Measurements from ENCODE around the gene MOB2. TPM values are rescaled to one million over a fixed set of nuclear protein-coding genes. Genes with fewer than 3 reads are reported as not detected.

MOB2 gene
- total RNA-seq, 2 experiments from 2014 or later, result 15.3 TPM

DNA sequence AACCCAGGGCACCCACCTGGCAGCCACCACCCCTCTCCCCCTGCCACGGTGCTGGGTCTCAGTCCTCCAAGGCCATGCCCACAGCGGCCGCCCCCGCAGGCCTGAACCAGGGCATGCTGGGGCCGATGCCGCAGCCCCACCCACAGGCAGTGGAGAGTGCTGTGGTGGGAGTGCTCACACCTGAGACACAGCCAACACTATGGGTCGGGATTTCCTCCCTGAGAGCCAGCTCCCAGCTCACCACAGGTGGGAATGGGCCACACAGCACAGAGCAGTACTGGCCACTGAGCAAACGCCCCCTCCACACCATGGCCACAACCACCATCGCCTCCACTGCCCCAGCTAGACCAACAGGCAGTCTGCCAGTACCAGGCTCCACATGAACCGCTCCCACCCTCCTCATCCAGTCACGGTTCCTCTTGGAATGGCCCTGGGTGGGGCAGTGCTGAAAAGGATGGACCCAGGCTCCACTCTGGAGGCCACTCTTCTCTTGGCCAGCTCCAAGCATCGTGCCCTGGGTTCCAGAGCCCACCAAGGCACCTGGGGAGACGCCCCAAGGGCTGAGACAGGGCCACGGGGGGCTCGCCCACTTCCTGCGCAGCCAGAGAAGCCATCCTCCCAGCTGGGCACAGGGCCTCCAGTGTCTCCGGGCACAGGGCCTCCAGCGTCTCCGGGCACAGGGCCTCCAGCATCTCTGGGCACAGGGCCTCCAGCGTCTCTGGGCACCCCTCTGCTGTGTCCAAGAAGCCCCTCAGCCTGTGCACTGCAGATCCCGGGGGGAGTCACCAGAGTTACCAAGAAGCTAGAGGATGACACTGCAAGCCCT is 14.2 kb downstream of the MOB2 start:
- ChIA-PET POLR2A (no interaction called here), CTCF (no interaction called here)
- H3K36me3 Mint-ChIP-seq (ENCODE audit: low read depth), result peaks cover 5% of the 10 kb centered on the region
- H3K4me3 Mint-ChIP-seq, result no peak overlapping the region
- intact Hi-C loops (cut with DNase I, micrococcal nuclease), result no loop called here
- no peaks in the 10 kb centered on the region for H3K27me3 Mint-ChIP-seq
- H3K27ac Mint-ChIP-seq, result no peak overlapping the region
- H3K4me1 Mint-ChIP-seq, result no peaks in the 10 kb centered on the region
- no peaks in the 10 kb centered on the region for H3K9me3 Mint-ChIP-seq (ENCODE audit: low read depth)
- ATAC-seq, result no peak
- no peak for DNase-seq

DNA sequence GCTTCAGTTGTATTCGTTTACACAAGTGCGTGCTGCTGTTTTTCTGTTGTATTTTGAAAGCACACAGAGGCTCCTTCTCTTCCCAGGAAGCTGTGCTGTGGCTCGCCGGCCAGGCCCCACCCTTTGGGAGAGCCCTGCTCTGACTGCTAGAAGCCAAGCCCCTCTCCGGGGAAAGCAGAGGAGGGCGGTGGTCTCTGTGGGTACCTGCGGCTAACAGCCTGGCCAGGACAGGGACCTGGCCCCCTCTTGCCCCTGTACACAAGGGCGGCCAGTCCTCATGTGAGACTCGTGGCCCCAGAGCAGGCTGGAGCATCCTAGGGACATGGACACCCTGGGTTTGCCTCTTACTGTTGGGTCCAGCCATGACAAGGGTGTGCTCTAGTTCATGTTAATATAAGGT is 14.8 kb downstream of the MOB2 start:
- ATAC-seq (no peak), DNase-seq (no peak)
- intact Hi-C loops (cut with DNase I, micrococcal nuclease), result no loop called here
- CTCF ChIA-PET, result no interaction called here
- POLR2A ChIA-PET, result no interaction called here
- H3K36me3 Mint-ChIP-seq (ENCODE audit: low read depth), result peaks cover 5% of the 10 kb centered on the region
- no peaks in the 10 kb centered on the region for H3K27me3 Mint-ChIP-seq
- H3K27ac Mint-ChIP-seq, result no peak overlapping the region
- H3K4me3 Mint-ChIP-seq, result no peak overlapping the region
- H3K4me1 Mint-ChIP-seq, result no peaks in the 10 kb centered on the region
- H3K9me3 Mint-ChIP-seq (ENCODE audit: low read depth), result no peaks in the 10 kb centered on the region

GRCh38 chr11:1470681-1471611 is 15.6 kb downstream of the MOB2 start:
- CTCF ChIA-PET, result no interaction called here

DNA sequence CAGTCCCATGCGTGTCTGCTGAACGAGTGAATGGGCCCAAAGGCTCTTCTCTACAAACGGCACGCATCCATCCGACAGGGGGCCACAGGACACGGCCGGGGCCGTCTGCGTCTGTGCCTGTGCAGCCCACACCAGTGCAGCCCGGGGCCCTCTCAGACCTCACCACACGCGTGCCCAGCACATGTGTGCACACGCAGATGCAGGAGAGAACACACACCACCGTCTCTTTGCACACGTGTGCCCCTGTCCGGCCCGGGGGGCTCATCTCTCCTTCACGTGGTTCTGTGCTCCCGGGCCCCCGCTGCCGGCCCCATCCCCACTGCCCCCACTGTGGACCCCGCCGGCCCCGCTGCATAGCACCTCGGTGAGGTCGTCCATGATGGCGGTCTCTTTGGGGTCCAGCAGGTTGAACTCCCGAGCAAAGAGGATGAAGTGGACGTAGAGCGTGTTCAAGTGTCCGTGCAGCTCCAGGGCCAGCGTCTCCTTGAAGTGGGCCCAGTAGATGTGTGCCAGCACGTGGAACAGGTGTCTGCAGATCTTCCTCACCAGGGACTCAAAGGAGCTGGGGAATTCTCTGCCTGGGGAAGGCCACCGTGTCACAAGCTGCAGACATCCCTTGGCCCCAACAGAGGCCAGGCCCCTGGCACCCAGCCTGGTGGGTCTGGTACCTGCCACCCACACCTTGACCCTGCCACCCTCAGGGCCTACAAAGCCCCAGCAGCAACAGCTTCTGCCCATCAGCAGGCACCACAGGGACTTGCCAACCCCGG is 16.5 kb downstream of the MOB2 start:
- Mint-ChIP-seq H3K27ac (no peak overlapping the region), H3K36me3 (ENCODE audit: low read depth) (peaks cover 11% of the 10 kb centered on the region), H3K4me1 (no peaks in the 10 kb centered on the region), H3K27me3 (no peaks in the 10 kb centered on the region), H3K9me3 (ENCODE audit: low read depth) (no peaks in the 10 kb centered on the region), H3K4me3 (no peak overlapping the region)
- intact Hi-C loops (cut with DNase I, micrococcal nuclease), result no loop called here
- no peak for ATAC-seq
- ChIA-PET POLR2A (no interaction called here), CTCF (no interaction called here)
- DNase-seq, result no peak

More at GRCh38 chr11:1470681-1471611, 15.6 kb downstream of the MOB2 start:
- Mint-ChIP-seq H3K27me3 (no peaks in the 10 kb centered on the region), H3K4me1 (no peaks in the 10 kb centered on the region), H3K36me3 (ENCODE audit: low read depth) (peaks cover 5% of the 10 kb centered on the region), H3K27ac (no peak overlapping the region), H3K9me3 (ENCODE audit: low read depth) (no peaks in the 10 kb centered on the region), H3K4me3 (no peak overlapping the region)
- intact Hi-C loops (cut with DNase I, micrococcal nuclease), result no loop called here
- ATAC-seq, result no peak
- DNase-seq, result no peak
- POLR2A ChIA-PET, result no interaction called here

DNA sequence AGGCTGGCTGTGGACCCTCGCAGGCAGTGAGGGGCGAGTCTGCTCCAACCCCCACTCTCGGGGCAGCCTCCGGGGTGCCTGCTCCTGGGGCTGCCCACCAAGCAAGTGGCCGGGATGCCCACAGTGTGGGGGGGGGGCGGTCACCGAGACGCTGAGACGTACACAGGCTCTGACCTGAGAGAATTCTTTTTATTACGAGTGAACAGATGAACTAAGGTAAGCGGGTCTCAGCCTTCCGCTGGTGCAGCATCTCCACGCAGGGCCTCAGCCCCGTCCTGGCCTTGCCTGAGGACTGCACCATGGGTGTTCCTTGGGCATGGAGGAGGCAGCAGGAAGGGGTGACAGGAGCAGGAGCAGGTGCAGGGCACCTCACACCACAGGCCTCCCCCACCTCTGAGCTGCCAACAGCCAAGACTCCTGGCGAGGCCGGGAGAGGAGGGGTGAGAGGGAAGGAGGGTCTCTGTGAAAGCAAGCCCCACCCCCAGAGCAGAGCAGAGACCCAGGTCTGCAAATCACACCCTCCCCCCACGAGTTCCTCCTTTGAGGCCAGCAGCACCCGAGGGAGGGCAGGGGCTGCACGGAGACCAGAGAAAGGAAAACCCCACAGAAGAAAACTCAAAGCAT is 17.2 kb downstream of the MOB2 start:
- Mint-ChIP-seq H3K9me3 (ENCODE audit: low read depth) (no peaks in the 10 kb centered on the region), H3K36me3 (ENCODE audit: low read depth) (peaks cover 11% of the 10 kb centered on the region), H3K27me3 (no peaks in the 10 kb centered on the region), H3K27ac (no peak overlapping the region), H3K4me1 (no peaks in the 10 kb centered on the region), H3K4me3 (no peak overlapping the region)
- DNase-seq (no peak), ATAC-seq (no peak)
- intact Hi-C loops (cut with DNase I, micrococcal nuclease), result no loop called here
- CTCF ChIA-PET, result interaction anchor here (0.7 kb wide), 1 partner anchor 16 kb away, joined by 3 read pairs; no protein-coding TSS in a partner anchor
- POLR2A ChIA-PET, result no interaction called here

DNA sequence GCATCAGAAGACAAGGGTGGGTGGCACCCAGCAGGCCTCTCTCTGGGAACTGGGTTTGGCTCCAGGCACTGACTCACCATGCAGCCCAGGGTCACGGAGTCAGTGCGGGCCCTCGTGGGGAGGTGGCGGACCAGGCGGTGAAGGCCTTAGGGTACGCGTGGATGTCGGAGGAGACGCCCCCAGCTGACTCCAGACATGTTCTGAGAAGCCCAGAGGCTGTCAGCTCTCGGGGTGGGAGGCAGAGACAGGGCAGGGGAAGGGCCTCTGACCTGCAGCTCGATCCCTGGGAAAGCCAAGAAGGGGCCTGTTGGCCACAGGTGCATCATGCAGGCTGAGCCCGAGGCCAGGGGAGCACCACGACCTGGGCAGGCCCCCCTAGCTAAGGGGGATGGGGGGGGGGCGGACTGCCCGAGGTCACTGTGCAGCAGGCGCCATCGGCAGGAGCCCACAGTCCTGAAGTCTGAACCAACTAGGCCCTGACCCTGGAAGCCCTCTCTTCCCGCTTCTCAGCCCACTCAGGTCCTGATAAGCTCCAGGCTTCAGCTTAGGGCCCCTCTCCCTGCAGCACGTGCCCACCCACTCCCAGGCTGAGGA is 18.0 kb downstream of the MOB2 start:
- CTCF ChIA-PET, result interaction anchor here (0.7 kb wide), 1 partner anchor 16 kb away, joined by 3 read pairs; no protein-coding TSS in a partner anchor
- POLR2A ChIA-PET, result no interaction called here
- DNase-seq (no peak), ATAC-seq (no peak)
- Mint-ChIP-seq H3K36me3 (ENCODE audit: low read depth) (peaks cover 11% of the 10 kb centered on the region), H3K4me1 (no peaks in the 10 kb centered on the region), H3K4me3 (no peak overlapping the region), H3K27ac (no peak overlapping the region), H3K9me3 (ENCODE audit: low read depth) (no peaks in the 10 kb centered on the region), H3K27me3 (no peaks in the 10 kb centered on the region)
- intact Hi-C loops (cut with DNase I, micrococcal nuclease), result no loop called here

DNA sequence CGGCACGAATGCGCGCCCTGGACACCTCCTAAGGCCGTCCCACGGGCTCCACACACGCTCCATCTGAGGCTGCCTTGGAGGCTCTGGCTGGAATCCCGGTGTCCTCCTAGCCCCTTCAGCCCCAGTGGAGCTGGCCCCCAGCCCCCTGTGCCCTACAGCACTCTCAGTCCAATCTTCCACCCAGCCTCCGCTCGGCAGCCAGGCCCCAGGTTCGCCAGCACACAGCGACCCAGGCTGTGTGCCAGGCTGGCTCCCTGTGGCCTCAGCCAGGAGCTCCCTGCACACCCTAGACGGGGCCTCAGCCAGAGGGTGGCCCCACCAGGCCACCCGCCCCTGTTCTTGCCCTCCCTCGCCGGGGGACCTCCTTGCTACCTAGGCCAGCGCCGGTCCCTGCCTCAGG is 18.6 kb downstream of the MOB2 start:
- Mint-ChIP-seq H3K9me3 (ENCODE audit: low read depth) (no peaks in the 10 kb centered on the region), H3K4me3 (no peak overlapping the region), H3K27ac (no peak overlapping the region), H3K27me3 (no peaks in the 10 kb centered on the region), H3K36me3 (ENCODE audit: low read depth) (peaks cover 11% of the 10 kb centered on the region), H3K4me1 (no peaks in the 10 kb centered on the region)
- intact Hi-C loops (cut with DNase I, micrococcal nuclease), result no loop called here
- DNase-seq (no peak), ATAC-seq (no peak)
- CTCF ChIA-PET, result no interaction called here
- POLR2A ChIA-PET, result no interaction called here

GRCh38 chr11:1467270-1467669 is 19.3 kb downstream of the MOB2 start:
- no peak for ATAC-seq
- peaks cover 11% of the 10 kb centered on the region for H3K36me3 Mint-ChIP-seq (ENCODE audit: low read depth)
- intact Hi-C loops (cut with DNase I, micrococcal nuclease), result no loop called here
- H3K4me1 Mint-ChIP-seq, result no peaks in the 10 kb centered on the region
- CTCF ChIA-PET, result no interaction called here
- POLR2A ChIA-PET, result no interaction called here
- no peak for DNase-seq
- no peaks in the 10 kb centered on the region for H3K9me3 Mint-ChIP-seq (ENCODE audit: low read depth)
- H3K27me3 Mint-ChIP-seq, result no peaks in the 10 kb centered on the region
- H3K27ac Mint-ChIP-seq, result no peak overlapping the region
- no peak overlapping the region for H3K4me3 Mint-ChIP-seq

GRCh38 chr11:1466784-1467183 is 19.8 kb downstream of the MOB2 start:
- ChIA-PET POLR2A (no interaction called here), CTCF (interaction anchor here (1.4 kb wide), 1 partner anchor 48 kb away, joined by 3 read pairs; no protein-coding TSS in a partner anchor)
- H3K36me3 Mint-ChIP-seq (ENCODE audit: low read depth), result peaks cover 11% of the 10 kb centered on the region
- H3K4me1 Mint-ChIP-seq, result no peaks in the 10 kb centered on the region
- H3K27ac Mint-ChIP-seq, result no peak overlapping the region
- DNase-seq, result no peak
- no peak for ATAC-seq
- intact Hi-C loops (cut with DNase I, micrococcal nuclease), result no loop called here
- H3K4me3 Mint-ChIP-seq, result no peak overlapping the region
- H3K9me3 Mint-ChIP-seq (ENCODE audit: low read depth), result no peaks in the 10 kb centered on the region
- H3K27me3 Mint-ChIP-seq, result no peaks in the 10 kb centered on the region

GRCh38 chr11:1463056-1463455 is 23.5 kb downstream of the MOB2 start:
- ChIA-PET POLR2A (no interaction called here), CTCF (interaction anchor here (0.6 to 1.1 kb wide), 2 partner anchors 43 to 112 kb away, joined by 3 to 5 read pairs; no protein-coding TSS in a partner anchor)

GRCh38 chr11:1462698-1462975 is 23.9 kb downstream of the MOB2 start:
- no peak for DNase-seq
- peaks cover 11% of the 10 kb centered on the region for H3K36me3 Mint-ChIP-seq (ENCODE audit: low read depth)
- POLR2A ChIA-PET, result no interaction called here
- H3K4me3 Mint-ChIP-seq, result no peak overlapping the region
- no peak for ATAC-seq
- CTCF ChIA-PET, result no interaction called here
- no peak overlapping the region for H3K27ac Mint-ChIP-seq
- no peaks in the 10 kb centered on the region for H3K9me3 Mint-ChIP-seq (ENCODE audit: low read depth)
- no peaks in the 10 kb centered on the region for H3K4me1 Mint-ChIP-seq
- intact Hi-C loops (cut with DNase I, micrococcal nuclease), result no loop called here
- no peaks in the 10 kb centered on the region for H3K27me3 Mint-ChIP-seq

More at GRCh38 chr11:1463056-1463455, 23.5 kb downstream of the MOB2 start:
- no peak overlapping the region for H3K4me3 Mint-ChIP-seq
- DNase-seq, result no peak
- no peaks in the 10 kb centered on the region for H3K27me3 Mint-ChIP-seq
- H3K9me3 Mint-ChIP-seq (ENCODE audit: low read depth), result no peaks in the 10 kb centered on the region
- H3K36me3 Mint-ChIP-seq (ENCODE audit: low read depth), result peaks cover 11% of the 10 kb centered on the region
- intact Hi-C loops (cut with DNase I, micrococcal nuclease), result no loop called here
- H3K4me1 Mint-ChIP-seq, result no peaks in the 10 kb centered on the region
- ATAC-seq, result no peak
- no peak overlapping the region for H3K27ac Mint-ChIP-seq
